Right lobe of liver (tissue), 6 donors: ENCODE measurements around the gene CAVIN2. TPM values are rescaled to one million over a fixed set of nuclear protein-coding genes. Genes with fewer than 3 reads are reported as not detected.

Experiments
- ATAC-seq, 4 donors: fragments of 200-7000 bp; cut with Tn5 transposase; one replicate each; pipeline ENCODE4 v1.9.1; 2020; ENCODE audit warnings: mild to moderate bottlenecking in 4 of 4, moderate library complexity in 4 of 4
- DNase-seq, 3 donors: peaks; one replicate each; pipeline ENCODE4 v3.0.0-alpha.2; 2020
- H3K27ac ChIP-seq, 3 donors: fragments of 200-600 bp; one replicate each; pipeline ENCODE4 v1.8.0; 2022
- H3K27me3 ChIP-seq, 2 donors: fragments of 200-600 bp; one replicate each; pipeline ENCODE4 v1.8.0; 2022
- H3K36me3 ChIP-seq, 4 donors: fragments of 200-600 bp; sonication (generic) in 1 of 4; one replicate each; pipeline versions ENCODE4 v1.5.1 to v1.8.0; 2017 to 2022; ENCODE audit warnings: control low read depth in 1 of 4
- H3K4me1 ChIP-seq, 4 donors: fragments of 200-600 bp; sonication (generic) in 1 of 4; one replicate each; pipeline versions ENCODE4 v1.5.1 to v1.8.0; 2017 to 2022; ENCODE audit warnings: control low read depth in 1 of 4
- H3K4me3 ChIP-seq, 3 donors: fragments of 200-600 bp; one replicate each; pipeline ENCODE4 v1.8.0; 2022
- H3K9me3 ChIP-seq, 4 donors: fragments of 200-600 bp; sonication (generic) in 1 of 4; one replicate each; pipeline versions ENCODE4 v1.5.1 to v1.8.0; 2017 to 2022; ENCODE audit warnings: control low read depth in 1 of 4
- CTCF ChIP-seq, 4 donors: fragments of 200-600 bp in 3 of 4; fragments of 450-650 bp in 1 of 4; IDR thresholded peaks; one replicate each; pipeline versions ENCODE4 v1.5.1 to v1.8.0; 2016 to 2022; ENCODE audit warnings: antibody characterized with exemption in 4 of 4, mild to moderate bottlenecking in 2 of 4
- POLR2A ChIP-seq: fragments of 450-650 bp; IDR thresholded peaks from one replicate; pipeline ENCODE4 v1.6.1; 2017; ENCODE audit warnings: antibody characterized with exemption, mild to moderate bottlenecking
- WGBS: methylation state at CpG from one replicate; pipeline ENCODE4 v1.1.6; 2018; ENCODE audit warnings: low coverage, low lambda C conversion rate; ENCODE audit not compliant: insufficient coverage; ENCODE audit errors: missing lambda C conversion rate; 5-methylcytosine and 5-hydroxymethylcytosine counted together
- intact Hi-C, 2 donors: fragments of 100-400 bp; cut with DNase I; formaldehyde crosslinking; loops; one replicate each; pipeline versions ENCODE4 v1.11.2 to v1.14.1; 2022
- total RNA-seq, 6 experiments: library from RNA; depleted of rRNA in 2 of 6; stranded (reverse); fragments of >200 nt in 2 of 6; fragmentation: NEBNext Ultra II Directional in 3 of 6; extraction: Animal tissue kit (Norgen Biotek cat#: 25700) in 3 of 6; gene quantifications; one replicate each; pipeline versions ENCODE4 v1.1.0 to v1.2.4, GENCODE V29; 2016 to 2023
- donor health status: DM: no; HTN: yes; CAD: no.
- donor health status: DM: no; HTN: no; CAD: no.
- donor health status: DM: no; HTN: no; CAD: no.
- donor health status: DM: no; HTN: yes; CAD: no.
- donor health status: DM: no; HTN: yes; CAD: no.

The CAVIN2 gene
- total RNA-seq, 6 experiments from 2014 or later = 6.8 to 17.5 (median 9.6) TPM

- H3K4me3 ChIP-seq = no peak overlapping the region
- DNase-seq = no peak
- intact Hi-C loops = no loop called here
- no peaks in the 10 kb centered on the region for H3K9me3 ChIP-seq
- no peaks in the 10 kb centered on the region for H3K27me3 ChIP-seq
- H3K27ac ChIP-seq = no peak overlapping the region
- H3K4me1 ChIP-seq = no peaks in the 10 kb centered on the region
- no peaks in the 10 kb centered on the region for H3K36me3 ChIP-seq
- no peak for ATAC-seq
- TF ChIP-seq CTCF (IDR thresholded peaks at IDR 0.05) = no peak
- TF ChIP-seq POLR2A = no peak
- 71% methylated on average over 3 of the region's 3 CpGs for WGBS
Measured at GRCh38 chr2:191892391-191892790, 45.5 kb upstream of the CAVIN2 start.

DNA sequence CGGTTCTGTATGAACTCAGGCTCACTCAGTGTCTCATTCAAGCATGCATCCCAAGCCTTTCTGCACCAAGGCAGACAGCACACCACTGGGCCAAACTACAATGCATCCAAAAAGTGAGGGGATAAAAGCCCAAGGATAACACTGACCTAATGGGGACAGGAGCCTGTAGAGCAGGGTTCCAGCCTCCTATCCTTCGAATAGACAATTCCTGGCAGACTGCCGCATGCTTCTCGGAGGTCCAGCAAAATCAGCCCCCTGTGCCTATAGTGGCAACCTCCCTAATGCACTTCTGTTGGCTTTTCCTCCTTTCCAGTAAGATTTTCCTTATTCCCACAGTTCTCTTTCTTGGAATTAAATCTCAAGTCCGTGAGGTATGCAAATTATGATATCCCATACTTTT lies 44.8 kb upstream of the CAVIN2 start:
- 71% methylated on average over 5 of the region's 5 CpGs for WGBS
- no peak for DNase-seq
- Histone ChIP-seq H3K36me3 (no peaks in the 10 kb centered on the region), H3K4me1 (no peaks in the 10 kb centered on the region), H3K4me3 (no peak overlapping the region), H3K27me3 (no peaks in the 10 kb centered on the region), H3K27ac (no peak overlapping the region), H3K9me3 (no peaks in the 10 kb centered on the region)
- ATAC-seq = no peak
- TF ChIP-seq CTCF (IDR thresholded peaks at IDR 0.05) (no peak), POLR2A (no peak)
- intact Hi-C loops = no loop called here

DNA sequence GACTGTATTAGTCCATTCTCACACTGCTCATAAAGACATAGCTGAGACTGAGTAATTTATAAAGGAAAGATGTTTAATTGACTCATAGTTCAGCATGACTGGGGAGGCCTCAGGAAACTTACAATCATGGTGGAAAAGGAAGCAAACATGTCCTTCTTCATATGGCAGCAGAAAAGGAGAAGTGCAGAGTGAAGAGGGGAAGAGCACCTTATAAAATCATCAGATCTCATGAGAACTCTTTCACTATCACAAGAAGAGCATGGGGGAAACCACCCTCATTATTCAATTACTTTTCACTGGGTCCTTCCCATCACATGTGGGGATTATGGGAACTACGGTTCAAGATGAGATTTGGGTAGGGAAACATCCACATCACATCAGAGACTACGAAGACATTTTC lies 43.0 kb upstream of the CAVIN2 start:
- Histone ChIP-seq H3K4me3 (no peak overlapping the region), H3K27ac (no peak overlapping the region), H3K36me3 (no peaks in the 10 kb centered on the region), H3K4me1 (no peaks in the 10 kb centered on the region), H3K27me3 (no peaks in the 10 kb centered on the region), H3K9me3 (no peaks in the 10 kb centered on the region)
- intact Hi-C loops = no loop called here
- no peak for TF ChIP-seq POLR2A
- TF ChIP-seq CTCF (IDR thresholded peaks at IDR 0.05) = no peak
- DNase-seq = no peak
- no peak for ATAC-seq
- WGBS = 93% methylated on average over 2 of the region's 2 CpGs

GRCh38 chr2:191888400-191889166 lies 41.7 kb upstream of the CAVIN2 start:
- H3K9me3 ChIP-seq = no peaks in the 10 kb centered on the region
- WGBS = 69% methylated on average over 3 of the region's 3 CpGs
- DNase-seq (no peak), ATAC-seq (no peak)
- no peaks in the 10 kb centered on the region for H3K27me3 ChIP-seq
- no peaks in the 10 kb centered on the region for H3K36me3 ChIP-seq
- no peak for TF ChIP-seq CTCF (IDR thresholded peaks at IDR 0.05)
- TF ChIP-seq POLR2A = no peak
- intact Hi-C loops = no loop called here
- no peaks in the 10 kb centered on the region for H3K4me1 ChIP-seq
- no peak overlapping the region for H3K4me3 ChIP-seq
- no peak overlapping the region for H3K27ac ChIP-seq
